Effector memory CD4-positive, alpha-beta T cell (primary cell): ENCODE results near the gene SMARCAL1.

Experiments
- DNase-seq, 3 donors: peaks; one replicate each; pipeline ENCODE4 v3.0.0-alpha.2; 2020
- H3K27ac ChIP-seq: 2 replicates; pipeline ENCODE4 v1.7.0; 2013; ENCODE audit warnings: mild to moderate bottlenecking, low read length, moderate library complexity; ENCODE audit not compliant: insufficient read depth, poor library complexity, severe bottlenecking
- H3K27me3 ChIP-seq: replicated peaks from 2 replicates; pipeline ENCODE4 v1.7.0; 2013; ENCODE audit warnings: mild to moderate bottlenecking, low read length; ENCODE audit not compliant: insufficient read depth, control insufficient read depth, poor library complexity, severe bottlenecking
- H3K36me3 ChIP-seq: 2 replicates; pipeline ENCODE4 v1.7.0; 2013; ENCODE audit warnings: mild to moderate bottlenecking, low read length, moderate library complexity; ENCODE audit not compliant: control insufficient read depth, insufficient read depth
- H3K4me1 ChIP-seq: 2 replicates; pipeline ENCODE4 v1.7.0; 2013; ENCODE audit warnings: low read length, mild to moderate bottlenecking; ENCODE audit not compliant: control insufficient read depth, insufficient read depth, poor library complexity, severe bottlenecking
- H3K4me3 ChIP-seq: 2 replicates; pipeline ENCODE4 v1.7.0; 2013; ENCODE audit warnings: low read length, low read depth, mild to moderate bottlenecking; ENCODE audit not compliant: insufficient read depth, poor library complexity, severe bottlenecking
- H3K9me3 ChIP-seq: 2 replicates; pipeline ENCODE4 v1.7.0; 2013; ENCODE audit warnings: mild to moderate bottlenecking, low read length, moderate library complexity; ENCODE audit not compliant: control insufficient read depth

The SMARCAL1 gene

GRCh38 chr2:216445501-216445900, 33.2 kb downstream of the SMARCAL1 start:
- H3K36me3 ChIP-seq: peaks cover 58% of the 10 kb centered on the region
- DNase-seq: no peak
- no peak overlapping the region for H3K4me3 ChIP-seq

GRCh38 chr2:216446343-216446742, 34.1 kb downstream of the SMARCAL1 start:
- DNase-seq: no peak
- peaks cover 64% of the 10 kb centered on the region for H3K36me3 ChIP-seq
- H3K9me3 ChIP-seq: no peaks in the 10 kb centered on the region

More at GRCh38 chr2:216445501-216445900, 33.2 kb downstream of the SMARCAL1 start:
- Histone ChIP-seq H3K4me1 (no peaks in the 10 kb centered on the region), H3K27ac (no peak overlapping the region), H3K9me3 (no peaks in the 10 kb centered on the region), H3K27me3 (no peaks in the 10 kb centered on the region)

GRCh38 chr2:216447293-216447692, 35.0 kb downstream of the SMARCAL1 start:
- DNase-seq: no peak
- H3K36me3 ChIP-seq: peaks cover 74% of the 10 kb centered on the region
- H3K9me3 ChIP-seq: no peaks in the 10 kb centered on the region
- H3K27me3 ChIP-seq: no peaks in the 10 kb centered on the region
- H3K4me3 ChIP-seq: no peak overlapping the region
- no peaks in the 10 kb centered on the region for H3K4me1 ChIP-seq
- H3K27ac ChIP-seq: no peak overlapping the region

More at GRCh38 chr2:216446343-216446742, 34.1 kb downstream of the SMARCAL1 start:
- Histone ChIP-seq H3K4me1 (no peaks in the 10 kb centered on the region), H3K27ac (no peak overlapping the region), H3K4me3 (no peak overlapping the region), H3K27me3 (no peaks in the 10 kb centered on the region)

- Histone ChIP-seq H3K27me3 (no peaks in the 10 kb centered on the region), H3K9me3 (no peaks in the 10 kb centered on the region), H3K4me3 (no peak overlapping the region), H3K27ac (no peak overlapping the region), H3K4me1 (no peaks in the 10 kb centered on the region), H3K36me3 (peaks cover 83% of the 10 kb centered on the region)
- no peak for DNase-seq
These were observed 36.5 kb downstream of the SMARCAL1 start for GRCh38 chr2:216448829-216449228.

- no peak for DNase-seq
- Histone ChIP-seq H3K9me3 (no peaks in the 10 kb centered on the region), H3K36me3 (peaks cover 82% of the 10 kb centered on the region), H3K4me3 (no peak overlapping the region), H3K27me3 (no peaks in the 10 kb centered on the region), H3K4me1 (no peaks in the 10 kb centered on the region), H3K27ac (no peak overlapping the region)
These were observed 38.1 kb downstream of the SMARCAL1 start for GRCh38 chr2:216450346-216450745.

- no peaks in the 10 kb centered on the region for H3K9me3 ChIP-seq
- no peak overlapping the region for H3K4me3 ChIP-seq
- no peak for DNase-seq
- H3K36me3 ChIP-seq: peaks cover 81% of the 10 kb centered on the region
- H3K27me3 ChIP-seq: no peaks in the 10 kb centered on the region
- no peaks in the 10 kb centered on the region for H3K4me1 ChIP-seq
- no peak overlapping the region for H3K27ac ChIP-seq
These were observed 38.5 kb downstream of the SMARCAL1 start for GRCh38 chr2:216450784-216451183.

GRCh38 chr2:216453955-216454614, 41.8 kb downstream of the SMARCAL1 start:
- no peaks in the 10 kb centered on the region for H3K27me3 ChIP-seq
- H3K4me3 ChIP-seq: no peak overlapping the region
- no peak overlapping the region for H3K27ac ChIP-seq
- no peaks in the 10 kb centered on the region for H3K4me1 ChIP-seq
- peaks cover 48% of the 10 kb centered on the region for H3K36me3 ChIP-seq
- no peak for DNase-seq
- H3K9me3 ChIP-seq: no peaks in the 10 kb centered on the region

GRCh38 chr2:216463148-216463547, 50.9 kb downstream of the SMARCAL1 start:
- H3K9me3 ChIP-seq: no peaks in the 10 kb centered on the region
- no peak overlapping the region for H3K4me3 ChIP-seq
- H3K4me1 ChIP-seq: no peaks in the 10 kb centered on the region
- H3K36me3 ChIP-seq: peaks cover 5% of the 10 kb centered on the region
- H3K27me3 ChIP-seq: no peaks in the 10 kb centered on the region
- DNase-seq: no peak
- H3K27ac ChIP-seq: no peak overlapping the region

GRCh38 chr2:216464104-216464720, 51.9 kb downstream of the SMARCAL1 start:
- no peaks in the 10 kb centered on the region for H3K4me1 ChIP-seq
- H3K9me3 ChIP-seq: no peaks in the 10 kb centered on the region
- DNase-seq: no peak
- H3K27ac ChIP-seq: no peak overlapping the region
- H3K4me3 ChIP-seq: no peak overlapping the region
- no peaks in the 10 kb centered on the region for H3K27me3 ChIP-seq
- H3K36me3 ChIP-seq: peaks cover 5% of the 10 kb centered on the region

GRCh38 chr2:216465579-216466195, 53.4 kb downstream of the SMARCAL1 start:
- no peak overlapping the region for H3K4me3 ChIP-seq
- H3K36me3 ChIP-seq: peaks cover 9% of the 10 kb centered on the region
- H3K27me3 ChIP-seq: no peaks in the 10 kb centered on the region
- H3K9me3 ChIP-seq: no peaks in the 10 kb centered on the region
- no peak for DNase-seq
- no peak overlapping the region for H3K27ac ChIP-seq
- no peaks in the 10 kb centered on the region for H3K4me1 ChIP-seq
